Measurements from ENCODE around the gene C10orf71.
A peak's percentile ranks its signal among the peaks of the same experiment; 100 is the strongest.

The C10orf71 gene

GRCh38 chr10:49308881-49309280, 9.9 kb downstream of the C10orf71 start:
- no peak for DNase-seq (ENCODE audit: low read depth)
- H3K4me3 ChIP-seq (ENCODE audit: control insufficient read depth, low read depth, low read length) = no peak overlapping the region
- TF ChIP-seq, protein P1, sequence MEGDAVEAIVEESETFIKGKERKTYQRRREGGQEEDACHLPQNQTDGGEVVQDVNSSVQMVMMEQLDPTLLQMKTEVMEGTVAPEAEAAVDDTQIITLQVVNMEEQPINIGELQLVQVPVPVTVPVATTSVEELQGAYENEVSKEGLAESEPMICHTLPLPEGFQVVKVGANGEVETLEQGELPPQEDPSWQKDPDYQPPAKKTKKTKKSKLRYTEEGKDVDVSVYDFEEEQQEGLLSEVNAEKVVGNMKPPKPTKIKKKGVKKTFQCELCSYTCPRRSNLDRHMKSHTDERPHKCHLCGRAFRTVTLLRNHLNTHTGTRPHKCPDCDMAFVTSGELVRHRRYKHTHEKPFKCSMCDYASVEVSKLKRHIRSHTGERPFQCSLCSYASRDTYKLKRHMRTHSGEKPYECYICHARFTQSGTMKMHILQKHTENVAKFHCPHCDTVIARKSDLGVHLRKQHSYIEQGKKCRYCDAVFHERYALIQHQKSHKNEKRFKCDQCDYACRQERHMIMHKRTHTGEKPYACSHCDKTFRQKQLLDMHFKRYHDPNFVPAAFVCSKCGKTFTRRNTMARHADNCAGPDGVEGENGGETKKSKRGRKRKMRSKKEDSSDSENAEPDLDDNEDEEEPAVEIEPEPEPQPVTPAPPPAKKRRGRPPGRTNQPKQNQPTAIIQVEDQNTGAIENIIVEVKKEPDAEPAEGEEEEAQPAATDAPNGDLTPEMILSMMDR (conservative IDR thresholded peaks at IDR 0.05; ENCODE audit: control insufficient read depth, insufficient read depth, low read depth, low read length) = no peak

GRCh38 chr10:49309691-49310411, 10.9 kb downstream of the C10orf71 start:
- TF ChIP-seq, protein P1 (conservative IDR thresholded peaks at IDR 0.05; ENCODE audit: control insufficient read depth, insufficient read depth, low read depth, low read length) = no peak
- H3K4me3 ChIP-seq (ENCODE audit: control insufficient read depth, low read depth, low read length) = no peak overlapping the region
- DNase-seq (ENCODE audit: low read depth) = no peak

DNA sequence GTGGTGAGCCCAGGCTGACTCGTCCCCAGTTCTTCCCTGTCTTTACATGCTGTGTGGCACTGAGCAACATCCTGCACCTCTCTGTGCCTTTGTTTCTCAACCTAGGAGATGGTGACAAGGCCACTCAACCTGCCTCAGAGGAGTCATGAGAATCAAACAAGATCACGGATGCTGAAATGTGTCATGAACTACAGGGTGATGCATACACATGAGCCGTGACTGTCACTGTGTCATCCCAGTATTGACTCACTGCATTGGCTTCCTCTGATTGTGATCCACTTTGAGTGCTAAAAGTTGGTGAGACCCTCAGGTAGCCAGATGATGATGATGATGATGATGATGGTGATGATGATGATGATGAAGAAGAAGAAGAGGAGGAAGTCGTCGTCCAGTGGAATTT, 11.5 kb downstream of the C10orf71 start:
- peak; percentile 5 for DNase-seq (ENCODE audit: low read depth)
- TF ChIP-seq, protein P1 (conservative IDR thresholded peaks at IDR 0.05; ENCODE audit: control insufficient read depth, insufficient read depth, low read depth, low read length) = no peak
- no peak overlapping the region for H3K4me3 ChIP-seq (ENCODE audit: control insufficient read depth, low read depth, low read length)

GRCh38 chr10:49310901-49311554, 12.1 kb downstream of the C10orf71 start:
- no peak overlapping the region for H3K4me3 ChIP-seq (ENCODE audit: control insufficient read depth, low read depth, low read length)
- TF ChIP-seq, protein P1 (conservative IDR thresholded peaks at IDR 0.05; ENCODE audit: control insufficient read depth, insufficient read depth, low read depth, low read length) = no peak
- no peak for DNase-seq (ENCODE audit: low read depth)

DNA sequence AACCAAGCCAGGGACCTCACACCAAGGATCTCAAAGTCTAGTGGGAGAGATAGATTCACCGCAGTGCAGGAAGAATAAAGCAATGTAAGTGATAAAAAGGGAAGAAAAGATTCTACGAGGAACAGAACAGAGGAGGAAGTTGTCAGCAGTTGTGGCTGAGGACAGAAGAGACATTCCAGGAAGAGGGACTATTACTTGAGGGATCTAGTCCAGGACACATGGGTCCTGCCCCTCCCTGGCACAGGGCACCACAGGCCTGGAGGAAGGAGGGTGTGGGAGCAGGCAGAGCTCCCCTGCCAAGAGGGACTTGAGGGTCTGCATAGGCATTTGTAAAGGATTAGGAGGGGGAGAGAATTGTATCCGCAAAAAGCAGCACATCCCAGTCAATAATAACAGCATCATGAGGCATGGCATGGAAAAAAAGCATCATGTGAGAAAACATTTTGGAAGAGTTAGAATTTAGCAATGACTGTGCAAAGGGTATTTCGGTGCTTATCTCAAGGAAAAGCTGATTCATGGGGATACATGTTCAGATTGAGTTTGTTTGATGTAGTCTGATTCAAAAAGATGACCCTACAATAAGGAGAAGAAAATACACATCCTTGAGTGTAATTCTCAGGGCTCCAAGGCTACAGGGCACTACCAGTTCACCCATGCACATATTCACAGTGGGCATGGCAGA, 12.7 kb downstream of the C10orf71 start:
- TF ChIP-seq, protein P1 (conservative IDR thresholded peaks at IDR 0.05; ENCODE audit: control insufficient read depth, insufficient read depth, low read depth, low read length) = no peak
- DNase-seq (ENCODE audit: low read depth) = no peak

GRCh38 chr10:49312246-49312869, 13.4 kb downstream of the C10orf71 start:
- TF ChIP-seq, protein P1 (conservative IDR thresholded peaks at IDR 0.05; ENCODE audit: control insufficient read depth, insufficient read depth, low read depth, low read length) = no peak
- no peak for DNase-seq (ENCODE audit: low read depth)
- no peak overlapping the region for H3K4me3 ChIP-seq (ENCODE audit: control insufficient read depth, low read depth, low read length)

More for the DNA sequence above, 12.7 kb downstream of the C10orf71 start:
- H3K4me3 ChIP-seq (ENCODE audit: control insufficient read depth, low read depth, low read length) = no peak overlapping the region

All from fibroblast of mammary gland (primary cell).